Skeletal muscle tissue (tissue), 4 donors: ENCODE measurements around the gene TLR9. TPM values are rescaled to one million over a fixed set of nuclear protein-coding genes. Genes with fewer than 3 reads are reported as not detected.

Experiments
- H3K27ac ChIP-seq: one replicate; pipeline ENCODE4 v1.7.0; 2013; ENCODE audit warnings: mild to moderate bottlenecking, low read depth, low read length, inconsistent platforms
- H3K27me3 ChIP-seq, 3 donors: one replicate each; pipeline ENCODE4 v1.7.0; 2013; ENCODE audit warnings: low read length in 3 of 3; ENCODE audit not compliant: control insufficient read depth in 3 of 3, insufficient read depth in 3 of 3
- H3K36me3 ChIP-seq, 3 donors: one replicate each; pipeline ENCODE4 v1.7.0; 2013; ENCODE audit warnings: low read length in 3 of 3; ENCODE audit not compliant: control insufficient read depth in 3 of 3, insufficient read depth in 3 of 3
- H3K4me1 ChIP-seq, 3 donors: one replicate each; pipeline ENCODE4 v1.7.0; 2013; ENCODE audit warnings: low read length in 3 of 3, mild to moderate bottlenecking in 3 of 3; ENCODE audit not compliant: control insufficient read depth in 3 of 3, insufficient read depth in 3 of 3
- H3K4me3 ChIP-seq, 3 donors: one replicate each; pipeline ENCODE4 v1.7.0; 2013; ENCODE audit warnings: low read length in 3 of 3
- H3K9ac ChIP-seq, 3 donors: one replicate each; pipeline ENCODE4 v1.7.0; 2013; ENCODE audit warnings: low read length in 3 of 3, mild to moderate bottlenecking in 3 of 3, moderate library complexity in 2 of 3, low read depth in 1 of 3
- H3K9me3 ChIP-seq, 3 donors: one replicate each; pipeline ENCODE4 v1.7.0; 2013; ENCODE audit warnings: low read length in 3 of 3; ENCODE audit not compliant: control insufficient read depth in 3 of 3
- total RNA-seq: library from RNA; depleted of rRNA; stranded (reverse); fragments of >200 nt; gene quantifications from one replicate; pipeline ENCODE4 v1.2.3, GENCODE V29; 2014
- donor health status: Osteomylitis.

The TLR9 gene
- total RNA-seq, 1 donor from 2014 or later = not detected

- Histone ChIP-seq H3K4me3 (no peak overlapping the region), H3K9me3 (no peaks in the 10 kb centered on the region), H3K4me1 (peaks cover 12 to 24% (median 23%) of the 10 kb centered on the region in 3 donors), H3K27me3 (no peaks in the 10 kb centered on the region), H3K36me3 (no peaks in the 10 kb centered on the region), H3K27ac (no peak overlapping the region), H3K9ac (no peak overlapping the region)
Observed at GRCh38 chr3:52188556-52188955, 36.9 kb downstream of the TLR9 start.

- Histone ChIP-seq H3K27ac (no peak overlapping the region), H3K36me3 (no peaks in the 10 kb centered on the region), H3K9ac (no peak overlapping the region), H3K9me3 (no peaks in the 10 kb centered on the region), H3K4me3 (no peak overlapping the region), H3K4me1 (peaks cover 12 to 22% (median 14%) of the 10 kb centered on the region in 3 donors), H3K27me3 (no peaks in the 10 kb centered on the region)
Observed at GRCh38 chr3:52186729-52187128, 38.7 kb downstream of the TLR9 start.

- Histone ChIP-seq H3K4me1 (peaks cover 12 to 24% (median 14%) of the 10 kb centered on the region in 3 donors), H3K9me3 (no peaks in the 10 kb centered on the region), H3K36me3 (no peaks in the 10 kb centered on the region), H3K9ac (no peak overlapping the region), H3K27ac (no peak overlapping the region), H3K4me3 (no peak overlapping the region), H3K27me3 (no peaks in the 10 kb centered on the region)
Observed at GRCh38 chr3:52185837-52186236, 39.6 kb downstream of the TLR9 start.

- Histone ChIP-seq H3K4me1 (peaks cover 6 to 19% (median 9%) of the 10 kb centered on the region in 3 donors), H3K9me3 (no peaks in the 10 kb centered on the region), H3K9ac (no peak overlapping the region), H3K4me3 (no peak overlapping the region), H3K27ac (no peak overlapping the region), H3K36me3 (no peaks in the 10 kb centered on the region), H3K27me3 (no peaks in the 10 kb centered on the region)
Observed at GRCh38 chr3:52185311-52185710, 40.1 kb downstream of the TLR9 start.

- no peak overlapping the region for H3K9ac ChIP-seq
- H3K27me3 ChIP-seq = no peaks in the 10 kb centered on the region
- no peaks in the 10 kb centered on the region for H3K36me3 ChIP-seq
- H3K4me3 ChIP-seq = no peak overlapping the region
- H3K4me1 ChIP-seq = peaks cover 2 to 15% (median 3%) of the 10 kb centered on the region in 3 donors
- H3K27ac ChIP-seq = no peak overlapping the region
- no peaks in the 10 kb centered on the region for H3K9me3 ChIP-seq
Observed at GRCh38 chr3:52184690-52185089, 40.8 kb downstream of the TLR9 start.

GRCh38 chr3:52183786-52184445 is 41.5 kb downstream of the TLR9 start:
- Histone ChIP-seq H3K9ac (no peak overlapping the region), H3K27ac (no peak overlapping the region), H3K4me3 (no peak overlapping the region)

GRCh38 chr3:52182691-52183090 is 42.8 kb downstream of the TLR9 start:
- Histone ChIP-seq H3K9me3 (no peaks in the 10 kb centered on the region), H3K4me1 (peaks cover 0 to 15% (median 3%) of the 10 kb centered on the region in 3 donors), H3K36me3 (no peaks in the 10 kb centered on the region), H3K27ac (no peak overlapping the region), H3K4me3 (no peak overlapping the region), H3K9ac (no peak overlapping the region), H3K27me3 (no peaks in the 10 kb centered on the region)

More at GRCh38 chr3:52183786-52184445, 41.5 kb downstream of the TLR9 start:
- no peaks in the 10 kb centered on the region for H3K27me3 ChIP-seq
- peaks cover 0 to 15% (median 3%) of the 10 kb centered on the region in 3 donors for H3K4me1 ChIP-seq
- no peaks in the 10 kb centered on the region for H3K9me3 ChIP-seq
- H3K36me3 ChIP-seq = no peaks in the 10 kb centered on the region

GRCh38 chr3:52182196-52182595 is 43.2 kb downstream of the TLR9 start:
- Histone ChIP-seq H3K9ac (no peak overlapping the region), H3K9me3 (no peaks in the 10 kb centered on the region), H3K4me3 (no peak overlapping the region), H3K27me3 (no peaks in the 10 kb centered on the region), H3K27ac (no peak overlapping the region), H3K36me3 (no peaks in the 10 kb centered on the region), H3K4me1 (peaks cover 0 to 15% (median 3%) of the 10 kb centered on the region in 3 donors)

DNA sequence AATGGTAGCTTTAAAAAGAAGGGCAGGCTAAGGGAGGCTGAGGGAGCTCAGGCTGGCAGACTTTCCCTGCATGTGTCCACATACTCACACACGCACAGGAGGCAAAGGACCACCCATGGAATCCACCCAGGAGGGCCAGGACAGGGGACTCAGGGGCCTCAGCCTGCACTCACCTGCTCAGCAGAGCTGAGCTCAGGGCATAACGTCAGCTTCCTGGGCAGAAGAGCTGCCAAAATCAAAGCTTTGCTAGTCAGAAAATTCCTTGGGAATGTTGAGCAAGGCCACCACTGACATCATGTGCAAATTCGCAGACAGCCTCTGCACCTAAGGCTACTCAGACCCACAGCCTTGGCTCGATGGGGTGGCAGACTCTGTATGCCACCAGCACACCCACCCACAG is 43.9 kb downstream of the TLR9 start:
- Histone ChIP-seq H3K27me3 (peaks cover 0 to under 1% (median 0%) of the 10 kb centered on the region in 3 donors), H3K9ac (no peak overlapping the region), H3K9me3 (no peaks in the 10 kb centered on the region), H3K36me3 (no peaks in the 10 kb centered on the region), H3K27ac (no peak overlapping the region), H3K4me1 (peaks cover 0 to 15% (median 3%) of the 10 kb centered on the region in 3 donors), H3K4me3 (no peak overlapping the region)

DNA sequence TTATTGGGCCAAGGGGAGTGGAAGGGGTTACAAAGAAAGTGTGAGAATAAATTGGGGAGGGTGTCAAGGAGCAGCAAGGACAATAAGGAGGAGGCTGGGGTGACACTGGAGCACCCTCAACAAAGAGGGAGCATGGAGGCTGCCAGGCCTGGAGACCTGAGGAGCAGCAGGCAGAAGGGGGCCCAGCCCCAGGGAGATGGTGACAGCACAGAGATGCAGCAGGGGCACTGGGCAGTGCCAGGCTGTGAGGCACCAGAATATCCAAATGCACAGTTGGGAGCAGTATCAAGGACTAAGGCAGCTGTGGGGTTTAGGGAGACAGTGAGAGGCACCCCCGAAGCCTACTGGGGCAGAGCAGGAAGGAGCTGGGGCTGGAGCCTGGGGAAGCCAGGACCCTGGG is 46.9 kb downstream of the TLR9 start:
- H3K27ac ChIP-seq = no peak overlapping the region
- peaks cover 0 to 4% (median 0%) of the 10 kb centered on the region in 3 donors for H3K27me3 ChIP-seq
- H3K36me3 ChIP-seq = no peaks in the 10 kb centered on the region
- H3K9me3 ChIP-seq = no peaks in the 10 kb centered on the region
- peaks cover 0 to 9% (median 0%) of the 10 kb centered on the region in 3 donors for H3K4me1 ChIP-seq
- H3K4me3 ChIP-seq = no peak overlapping the region
- no peak overlapping the region for H3K9ac ChIP-seq
